ENCODE measurements around the gene TRANK1.

- TF ChIP-seq CTCF (IDR thresholded peaks at IDR 0.05; ENCODE audit: low read length) (no peak), EZH2 (optimal IDR thresholded peaks at IDR 0.05; ENCODE audit: low read depth, low read length) (no peak)
Observed at GRCh38 chr3:36846406-36846805, 98.4 kb downstream of the TRANK1 start.

All from MM.1S (cell line).